Subcutaneous adipose tissue (tissue), 4 donors: ENCODE results near the gene WDR64. TPM values are rescaled to one million over a fixed set of nuclear protein-coding genes. Genes with fewer than 3 reads are reported as not detected.

Source experiments
- CTCF ChIP-seq: fragments of 450-650 bp; IDR thresholded peaks from one replicate; pipeline ENCODE4 v1.5.1; 2016; ENCODE audit warnings: low read depth, mild to moderate bottlenecking, control low read depth, antibody characterized with exemption, moderate library complexity
- total RNA-seq, 4 donors: library from RNA; depleted of rRNA; stranded (reverse); fragments of >200 nt; gene quantifications; one replicate each; pipeline ENCODE4 v1.1.0, GENCODE V29; 2016

Gene WDR64
- total RNA-seq, 4 donors from 2014 or later: not detected

GRCh38 chr1:241827264-241827663 is 175.2 kb downstream of the WDR64 start:
- no peak for TF ChIP-seq CTCF

- TF ChIP-seq CTCF: no peak
Observed at GRCh38 chr1:241828463-241829021, 176.5 kb downstream of the WDR64 start.

GRCh38 chr1:241829468-241829867 is 177.4 kb downstream of the WDR64 start:
- no peak for TF ChIP-seq CTCF

GRCh38 chr1:241834733-241835377 is 182.8 kb downstream of the WDR64 start:
- no peak for TF ChIP-seq CTCF

GRCh38 chr1:241836941-241837340 is 184.9 kb downstream of the WDR64 start:
- TF ChIP-seq CTCF: no peak

GRCh38 chr1:241837416-241837815 is 185.3 kb downstream of the WDR64 start:
- no peak for TF ChIP-seq CTCF

- no peak for TF ChIP-seq CTCF
Observed at GRCh38 chr1:241837901-241838300, 185.8 kb downstream of the WDR64 start.
